ENCODE measurements around the gene TDRD1. TPM values are rescaled to one million over a fixed set of nuclear protein-coding genes. Genes with fewer than 3 reads are reported as not detected.

Gene TDRD1
- total RNA-seq, 1 experiment from 2014 or later: not detected

GRCh38 chr10:114143160-114143559 lies 36.0 kb upstream of the TDRD1 start:
- no TSS peak for BruUV-seq (replicated peaks)
- ChIA-PET POLR2A (no interaction called here), CTCF (no interaction called here)

More at GRCh38 chr10:114143160-114143559, 36.0 kb upstream of the TDRD1 start:
- ATAC-seq: no peak
- TF ChIP-seq CEBPB (IDR thresholded peaks at IDR 0.05; ENCODE audit: low read depth): no peak
- no peak for TF ChIP-seq REST (IDR thresholded peaks at IDR 0.05; ENCODE audit: low read depth)
- TF ChIP-seq POLR2A (IDR thresholded peaks at IDR 0.05; ENCODE audit: borderline replicate concordance, extremely low read depth, insufficient read depth, insufficient read length): no peak
- TF ChIP-seq FOSL1 (IDR thresholded peaks at IDR 0.05; ENCODE audit: low read depth): no peak
- no peak for TF ChIP-seq TCF7L2 (IDR thresholded peaks at IDR 0.05; ENCODE audit: borderline replicate concordance, extremely low read depth, insufficient read depth, insufficient read length)
- no peak for TF ChIP-seq EZH2phosphoT487 (IDR thresholded peaks at IDR 0.05; ENCODE audit: borderline replicate concordance)
- no peak for TF ChIP-seq POLR2AphosphoS5 (IDR thresholded peaks at IDR 0.05; ENCODE audit: low read depth, low read length)
- TF ChIP-seq, protein P1, sequence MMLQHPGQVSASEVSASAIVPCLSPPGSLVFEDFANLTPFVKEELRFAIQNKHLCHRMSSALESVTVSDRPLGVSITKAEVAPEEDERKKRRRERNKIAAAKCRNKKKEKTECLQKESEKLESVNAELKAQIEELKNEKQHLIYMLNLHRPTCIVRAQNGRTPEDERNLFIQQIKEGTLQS (IDR thresholded peaks at IDR 0.05): no peak
- TF ChIP-seq EZH2 (IDR thresholded peaks at IDR 0.05): no peak
- no peak for TF ChIP-seq JUND (IDR thresholded peaks at IDR 0.05)
- no peak for TF ChIP-seq EGR1 (IDR thresholded peaks at IDR 0.05; ENCODE audit: low read depth)
- TF ChIP-seq ZFX (IDR thresholded peaks at IDR 0.05): no peak
- no peak for TF ChIP-seq CTCF (IDR thresholded peaks at IDR 0.05 in 2 of 3, conservative IDR thresholded peaks at IDR 0.05 in 1 of 3; ENCODE audit: borderline replicate concordance in 1 of 3, insufficient read depth in 1 of 3, low read depth in 2 of 3, low read length in 2 of 3)
- no peak for TF ChIP-seq SRF (IDR thresholded peaks at IDR 0.05; ENCODE audit: low read depth)
- no peak for TF ChIP-seq ZNF274 (IDR thresholded peaks at IDR 0.05; ENCODE audit: low read depth, low read length)
- no peak for TF ChIP-seq CBX3 (IDR thresholded peaks at IDR 0.05; ENCODE audit: low read depth)
- no peak for TF ChIP-seq RAD21 (IDR thresholded peaks at IDR 0.05; ENCODE audit: low read depth)
- TF ChIP-seq, protein P2, sequence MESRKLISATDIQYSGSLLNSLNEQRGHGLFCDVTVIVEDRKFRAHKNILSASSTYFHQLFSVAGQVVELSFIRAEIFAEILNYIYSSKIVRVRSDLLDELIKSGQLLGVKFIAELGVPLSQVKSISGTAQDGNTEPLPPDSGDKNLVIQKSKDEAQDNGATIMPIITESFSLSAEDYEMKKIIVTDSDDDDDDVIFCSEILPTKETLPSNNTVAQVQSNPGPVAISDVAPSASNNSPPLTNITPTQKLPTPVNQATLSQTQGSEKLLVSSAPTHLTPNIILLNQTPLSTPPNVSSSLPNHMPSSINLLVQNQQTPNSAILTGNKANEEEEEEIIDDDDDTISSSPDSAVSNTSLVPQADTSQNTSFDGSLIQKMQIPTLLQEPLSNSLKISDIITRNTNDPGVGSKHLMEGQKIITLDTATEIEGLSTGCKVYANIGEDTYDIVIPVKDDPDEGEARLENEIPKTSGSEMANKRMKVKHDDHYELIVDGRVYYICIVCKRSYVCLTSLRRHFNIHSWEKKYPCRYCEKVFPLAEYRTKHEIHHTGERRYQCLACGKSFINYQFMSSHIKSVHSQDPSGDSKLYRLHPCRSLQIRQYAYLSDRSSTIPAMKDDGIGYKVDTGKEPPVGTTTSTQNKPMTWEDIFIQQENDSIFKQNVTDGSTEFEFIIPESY (IDR thresholded peaks at IDR 0.05; ENCODE audit: extremely low read depth, insufficient replicate concordance, low read length): no peak
- TF ChIP-seq ELF1 (IDR thresholded peaks at IDR 0.05; ENCODE audit: borderline replicate concordance, low read depth): no peak
- TF ChIP-seq, protein P3, sequence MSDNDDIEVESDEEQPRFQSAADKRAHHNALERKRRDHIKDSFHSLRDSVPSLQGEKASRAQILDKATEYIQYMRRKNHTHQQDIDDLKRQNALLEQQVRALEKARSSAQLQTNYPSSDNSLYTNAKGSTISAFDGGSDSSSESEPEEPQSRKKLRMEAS (IDR thresholded peaks at IDR 0.05): no peak
- Histone ChIP-seq H3K36me3 (ENCODE audit: control insufficient read depth in 1 of 2, insufficient read depth in 2 of 2, low read length in 2 of 2) (no peaks in the 10 kb centered on the region), H3K4me3 (replicated peaks in 1 of 2; ENCODE audit: low read depth in 1 of 2, low read length in 2 of 2) (no peak overlapping the region), H2AFZ (ENCODE audit: low read depth, low read length, poor library complexity, severe bottlenecking) (no peak overlapping the region), H3K9ac (ENCODE audit: low read length) (no peak overlapping the region), H3K4me2 (ENCODE audit: low read length) (no peak overlapping the region), H3K4me1 (ENCODE audit: control insufficient read depth in 1 of 2, insufficient read depth in 2 of 2, low read length in 2 of 2) (no peaks in the 10 kb centered on the region), H3K27ac (ENCODE audit: low read depth, low read length) (no peak overlapping the region), H4K20me1 (ENCODE audit: insufficient read depth) (no peaks in the 10 kb centered on the region), H3K27me3 (ENCODE audit: insufficient read depth, low read length) (no peaks in the 10 kb centered on the region), H3K79me2 (ENCODE audit: insufficient read depth, low read length) (no peaks in the 10 kb centered on the region), H3K9me2 (ENCODE audit: insufficient read depth) (no peaks in the 10 kb centered on the region), H3K9me3 (ENCODE audit: control insufficient read depth in 1 of 2, insufficient read depth in 1 of 2, low read depth in 1 of 2, low read length in 2 of 2) (no peaks in the 10 kb centered on the region)
- intact Hi-C loops (cut with micrococcal nuclease): no loop called here
- no peak for DNase-seq (ENCODE audit: low read depth, low spot score)
- RAD21 ChIA-PET (ENCODE audit: low non-redundant PET in 1 of 2, low total read pairs in 2 of 2, uncharacterized antibody in 2 of 2, unreplicated experiment in 2 of 2): no interaction called here

Data from HCT116 (cell line).